NB4 (cell line): ENCODE data around the gene IL23R.

ENCODE experiments used
- MAX ChIP-seq: IDR thresholded peaks from 2 replicates; pipeline ENCODE4 v1.6.1; 2011; ENCODE audit warnings: low read depth, low read length
- POLR2A ChIP-seq: IDR thresholded peaks from 2 replicates; pipeline ENCODE4 v1.6.1; 2011; ENCODE audit warnings: mild to moderate bottlenecking; ENCODE audit not compliant: insufficient read length; ENCODE audit errors: extremely low read depth
- TF ChIP-seq, protein P1 (sequence below): IDR thresholded peaks from one replicate; pipeline ENCODE4 v1.5.1; 2012; ENCODE audit warnings: low read depth, low read length

- TF ChIP-seq POLR2A = no peak
- TF ChIP-seq, protein P1, sequence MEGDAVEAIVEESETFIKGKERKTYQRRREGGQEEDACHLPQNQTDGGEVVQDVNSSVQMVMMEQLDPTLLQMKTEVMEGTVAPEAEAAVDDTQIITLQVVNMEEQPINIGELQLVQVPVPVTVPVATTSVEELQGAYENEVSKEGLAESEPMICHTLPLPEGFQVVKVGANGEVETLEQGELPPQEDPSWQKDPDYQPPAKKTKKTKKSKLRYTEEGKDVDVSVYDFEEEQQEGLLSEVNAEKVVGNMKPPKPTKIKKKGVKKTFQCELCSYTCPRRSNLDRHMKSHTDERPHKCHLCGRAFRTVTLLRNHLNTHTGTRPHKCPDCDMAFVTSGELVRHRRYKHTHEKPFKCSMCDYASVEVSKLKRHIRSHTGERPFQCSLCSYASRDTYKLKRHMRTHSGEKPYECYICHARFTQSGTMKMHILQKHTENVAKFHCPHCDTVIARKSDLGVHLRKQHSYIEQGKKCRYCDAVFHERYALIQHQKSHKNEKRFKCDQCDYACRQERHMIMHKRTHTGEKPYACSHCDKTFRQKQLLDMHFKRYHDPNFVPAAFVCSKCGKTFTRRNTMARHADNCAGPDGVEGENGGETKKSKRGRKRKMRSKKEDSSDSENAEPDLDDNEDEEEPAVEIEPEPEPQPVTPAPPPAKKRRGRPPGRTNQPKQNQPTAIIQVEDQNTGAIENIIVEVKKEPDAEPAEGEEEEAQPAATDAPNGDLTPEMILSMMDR = no peak
- no peak for TF ChIP-seq MAX
Observed at GRCh38 chr1:67159233-67159632, 7.0 kb upstream of the IL23R start.
